HG03439 (cell line): Measurements from ENCODE around the gene ACAD8.
"Not testable (repeated sequence)": the region's sequence is repeated elsewhere in the genome, so short reads cannot be mapped to it uniquely, and the experiment has no call there.

Experiments used
- ATAC-seq: cut with Tn5 transposase; IDR thresholded peaks from one replicate; pipeline ENCODE4 v1.9.1; 2021; ENCODE audit warnings: mild to moderate bottlenecking, moderate library complexity; ENCODE audit not compliant: unreplicated experiment

The ACAD8 gene

GRCh38 chr11:134266440-134266839, 13.1 kb downstream of the ACAD8 start:
- ATAC-seq, result no peak

GRCh38 chr11:134266841-134267251, 13.5 kb downstream of the ACAD8 start:
- ATAC-seq, result no peak

GRCh38 chr11:134267461-134267860, 14.1 kb downstream of the ACAD8 start:
- no peak for ATAC-seq

GRCh38 chr11:134267966-134268365, 14.6 kb downstream of the ACAD8 start:
- no peak for ATAC-seq

- no peak for ATAC-seq
Observed at GRCh38 chr11:134270250-134270714, 16.9 kb downstream of the ACAD8 start.

GRCh38 chr11:134271978-134272377, 18.6 kb downstream of the ACAD8 start:
- no peak for ATAC-seq

GRCh38 chr11:134272381-134273316, 19.3 kb downstream of the ACAD8 start:
- ATAC-seq, result no peak

- no peak for ATAC-seq
Observed at GRCh38 chr11:134273317-134273712, 19.9 kb downstream of the ACAD8 start.

- no peak for ATAC-seq
Observed at GRCh38 chr11:134275188-134275533, 21.8 kb downstream of the ACAD8 start.

GRCh38 chr11:134275534-134276395, 22.4 kb downstream of the ACAD8 start, which contains the start of gene GLB1L3:
Gene GLB1L3 (plus strand): TSS chr11:134276379. CDS start chr11:134276741, 362 bp downstream.
- no peak for ATAC-seq

- no peak for ATAC-seq
Observed at GRCh38 chr11:134276396-134277182, 23.2 kb downstream of the ACAD8 start.

- ATAC-seq, result no peak
Observed at GRCh38 chr11:134277183-134278001, 24.0 kb downstream of the ACAD8 start.

GRCh38 chr11:134278356-134278755, 25.0 kb downstream of the ACAD8 start:
- ATAC-seq, result no peak

- ATAC-seq, result not testable (repeated sequence)
Observed at GRCh38 chr11:134281635-134282034, 28.3 kb downstream of the ACAD8 start.

- no peak for ATAC-seq
Observed at GRCh38 chr11:134282121-134283045, 29.0 kb downstream of the ACAD8 start.

GRCh38 chr11:134283461-134284230, 30.3 kb downstream of the ACAD8 start:
- ATAC-seq, result no peak

- ATAC-seq, result not testable (repeated sequence)
Observed at GRCh38 chr11:134284349-134284748, 31.0 kb downstream of the ACAD8 start.

GRCh38 chr11:134287561-134287960, 34.2 kb downstream of the ACAD8 start:
- ATAC-seq, result no peak
